ENCODE results near the gene PLA2G2A. TPM values are rescaled to one million over a fixed set of nuclear protein-coding genes. Genes with fewer than 3 reads are reported as not detected.

The PLA2G2A gene
- total and polyA plus RNA-seq, 2 of the 8 experiments (the other 6 are each of a cell fraction or from before 2014, with no cell fraction given), result 0.69 to 3.7 TPM

- no peak overlapping the region for H2AK5ac ChIP-seq (ENCODE audit: low read depth, low read length)
- no peak overlapping the region for H4K5ac ChIP-seq (ENCODE audit: insufficient read length, low read depth, low read length)
- no peak overlapping the region for H3K14ac ChIP-seq (ENCODE audit: insufficient read length)
- H3K27me3 ChIP-seq (replicated peaks in 1 of 4; ENCODE audit: control insufficient read depth in 3 of 4, extremely low read depth in 1 of 4, insufficient read depth in 3 of 4, low read length in 3 of 4), result no peaks in the 10 kb centered on the region
- TF ChIP-seq EP300 (IDR thresholded peaks at IDR 0.05; ENCODE audit: borderline replicate concordance in 1 of 2, low read depth in 2 of 2, low read length in 2 of 2) (no peak), SRF (IDR thresholded peaks at IDR 0.05; ENCODE audit: low read depth, low read length) (no peak), CHD1 (IDR thresholded peaks at IDR 0.05; ENCODE audit: low read depth, low read length) (no peak)
- H4K8ac ChIP-seq (ENCODE audit: extremely low read depth, insufficient read depth, low read length), result no peak overlapping the region
- H3K79me1 ChIP-seq (ENCODE audit: low read depth, low read length), result no peaks in the 10 kb centered on the region
- H3K23me2 ChIP-seq (ENCODE audit: low read depth, low read length), result no peaks in the 10 kb centered on the region
- H2BK20ac ChIP-seq (ENCODE audit: low read length), result no peak overlapping the region
- no peak overlapping the region for H3K4me3 ChIP-seq (ENCODE audit: extremely low read depth in 1 of 4, insufficient read depth in 2 of 4, low read depth in 3 of 4, low read length in 4 of 4)
- H3K9me3 ChIP-seq (ENCODE audit: insufficient read depth in 2 of 2, low read depth in 1 of 2, low read length in 1 of 2), result peaks cover 0 to 7% of the 10 kb centered on the region in 2 experiments; a peak in 1 of 4 replicates
- H3K56ac ChIP-seq (replicated peaks; ENCODE audit: insufficient read length, low read depth, low read length), result no peak overlapping the region
- no peak overlapping the region for H2BK5ac ChIP-seq (ENCODE audit: low read depth, low read length)
- H2BK15ac ChIP-seq (ENCODE audit: low read length), result no peak overlapping the region
- 81% methylated on average over 2 of the region's 2 CpGs; no CpG with 5 or more reads in 1 of the 2 experiments for WGBS, 2 experiments (ENCODE audit: extremely low coverage in 1 of 2, insufficient coverage in 1 of 2, insufficient read length in 1 of 2, insufficient replicate concordance in 2 of 2, low coverage in 1 of 2, low lambda C conversion rate in 2 of 2, missing lambda C conversion rate in 1 of 2)
- H3K23ac ChIP-seq (ENCODE audit: insufficient read length), result no peak overlapping the region
- H3K79me2 ChIP-seq (ENCODE audit: control insufficient read depth in 1 of 2, insufficient read depth in 2 of 2, low read length in 2 of 2), result no peaks in the 10 kb centered on the region
- no peak overlapping the region for H3K9ac ChIP-seq (replicated peaks in 1 of 4; ENCODE audit: extremely low read depth in 1 of 4, low read depth in 3 of 4, low read length in 3 of 4)
- peaks cover 0 to 2% (median 0%) of the 10 kb centered on the region in 4 experiments; a peak in 1 of 8 replicates for H3K36me3 ChIP-seq (ENCODE audit: control insufficient read depth in 2 of 4, insufficient read depth in 4 of 4, low read length in 3 of 4)
- ChIA-PET CTCF (ENCODE audit: partially characterized antibody) (interaction anchor here (1.9 kb wide), 1 partner anchor 13 kb away, joined by 8 read pairs; no protein-coding TSS in a partner anchor), POLR2A (ENCODE audit: partially characterized antibody) (no interaction called here)
- H2BK12ac ChIP-seq (ENCODE audit: low read depth, low read length), result no peak overlapping the region
- FAIRE-seq, result no peak
- no peaks in the 10 kb centered on the region for H4K20me1 ChIP-seq (replicated peaks in 1 of 2; ENCODE audit: control insufficient read depth in 1 of 2, insufficient read depth in 2 of 2, low read length in 2 of 2)
- peak overlapping the region; percentile 97 for H2BK120ac ChIP-seq (replicated peaks; ENCODE audit: low read depth, low read length)
- H3K4me2 ChIP-seq (ENCODE audit: insufficient read depth in 1 of 2, low read depth in 2 of 2, low read length in 2 of 2), result no peak overlapping the region
- peaks cover 6 to 13% (median 11%) of the 10 kb centered on the region in 4 experiments; a peak in 6 of 7 replicates for H3K4me1 ChIP-seq (replicated peaks in 1 of 4; ENCODE audit: control insufficient read depth in 3 of 4, insufficient read depth in 4 of 4, low read length in 3 of 4)
- H3K18ac ChIP-seq (ENCODE audit: extremely low read depth, low read length), result no peak overlapping the region
- H4K91ac ChIP-seq (replicated peaks; ENCODE audit: insufficient read length, low read length), result no peak overlapping the region
- no peak overlapping the region for H3K27ac ChIP-seq (ENCODE audit: low read depth, low read length)
- H2AFZ ChIP-seq (ENCODE audit: low read length), result no peak overlapping the region
- DNase-seq (ENCODE audit: low read depth in 1 of 2, low spot score in 2 of 2), result no peak
- no peak overlapping the region for H3K4ac ChIP-seq (replicated peaks; ENCODE audit: insufficient read length, low read depth, low read length)
These were observed 8.3 kb upstream of the PLA2G2A start for GRCh38 chr1:19987719-19988118.
